Endothelial cell of umbilical vein (primary cell): ENCODE measurements around the gene FOXI2. TPM values are rescaled to one million over a fixed set of nuclear protein-coding genes. Genes with fewer than 3 reads are reported as not detected.

Experiments
- BruUV-seq: library from RNA; stranded (reverse); fragments of 400-500 nt; replicated peaks from 2 replicates; lab custom pipeline; 2021; lab: Mats Ljungman, UMichigan
- CTCF ChIA-PET: fragments of 300-600, 350-600 bp; sonication (Branson Sonifier 250); formaldehyde crosslinking; loops from one replicate; lab custom pipeline; 2021; ENCODE audit warnings: antibody characterized with exemption, inconsistent platforms; lab: Charles Lee
- POLR2A ChIA-PET: fragments of 300-600, 350-600 bp; sonication (Branson Sonifier 250); formaldehyde crosslinking; loops from one replicate; lab custom pipeline; 2021; ENCODE audit warnings: antibody characterized with exemption, inconsistent platforms; lab: Charles Lee
- DNase-seq: peaks from one replicate; pipeline ENCODE4 v3.0.0-alpha.2; 2011; ENCODE audit warnings: low read depth, low spot score
- FAIRE-seq: peaks from 2 replicates; lab custom pipeline; 2011; peaks lifted over from hg19 to GRCh38; lab: Jason Lieb, UNC
- H2AFZ ChIP-seq: 2 replicates; pipeline ENCODE4 v1.6.0; 2012; ENCODE audit warnings: low read depth, low read length, control low read depth, inconsistent platforms
- H3K27ac ChIP-seq: 2 replicates; pipeline ENCODE4 v1.5.1; 2011; ENCODE audit warnings: low read depth, mild to moderate bottlenecking, control low read depth, low read length, moderate library complexity; ENCODE audit not compliant: insufficient read depth
- H3K27me3 ChIP-seq, 2 experiments: 2 replicates each; pipeline versions ENCODE4 v1.6.0 to v1.6.1; 2011; ENCODE audit warnings: low read length in 2 of 2, mixed read lengths in 1 of 2; ENCODE audit not compliant: control insufficient read depth in 2 of 2, insufficient read depth in 2 of 2
- H3K36me3 ChIP-seq, 2 experiments: 2 replicates in 1 of 2; 3 replicates in 1 of 2; pipeline ENCODE4 v1.5.1; 2011; ENCODE audit warnings: low read length in 2 of 2, mild to moderate bottlenecking in 1 of 2, moderate library complexity in 1 of 2; ENCODE audit not compliant: control insufficient read depth in 2 of 2, insufficient read depth in 2 of 2; ENCODE audit errors: extremely low read depth in 1 of 2
- H3K4me1 ChIP-seq: 3 replicates; pipeline ENCODE4 v1.5.1; 2011; ENCODE audit warnings: mild to moderate bottlenecking, low read length; ENCODE audit not compliant: control insufficient read depth, insufficient read depth; ENCODE audit errors: extremely low read depth
- H3K4me2 ChIP-seq: 2 replicates; pipeline ENCODE4 v1.6.1; 2011; ENCODE audit warnings: low read length, control low read depth, mixed read lengths; ENCODE audit not compliant: insufficient read depth
- H3K4me3 ChIP-seq, 3 experiments: fragments of 200-600 bp in 1 of 3; sonication (generic), shearing (Covaris generic) in 1 of 3; replicated peaks in 1 of 3; 2 replicates each; pipeline ENCODE4 v1.5.1; 2011 to 2016; ENCODE audit warnings: control low read depth in 3 of 3, low read length in 3 of 3, mild to moderate bottlenecking in 2 of 3, inconsistent platforms in 1 of 3, low read depth in 1 of 3, moderate library complexity in 1 of 3; ENCODE audit not compliant: insufficient read depth in 1 of 3
- H3K79me2 ChIP-seq: 2 replicates; pipeline ENCODE4 v1.6.0; 2012; ENCODE audit warnings: low read length, inconsistent platforms; ENCODE audit not compliant: control insufficient read depth, insufficient read depth
- H3K9ac ChIP-seq: replicated peaks from 2 replicates; pipeline ENCODE3; 2011; ENCODE audit warnings: low read length, control low read depth; ENCODE audit not compliant: insufficient read depth; ENCODE audit errors: extremely low read depth
- H3K9me1 ChIP-seq: replicated peaks from 3 replicates; pipeline ENCODE4 v1.6.0; 2011; ENCODE audit warnings: mild to moderate bottlenecking, low read length; ENCODE audit not compliant: control insufficient read depth, insufficient read depth; ENCODE audit errors: extremely low read depth
- H3K9me3 ChIP-seq: replicated peaks from 2 replicates; pipeline ENCODE4 v1.5.1; 2012; ENCODE audit warnings: low read length, inconsistent platforms; ENCODE audit not compliant: control insufficient read depth, insufficient read depth
- H4K20me1 ChIP-seq: replicated peaks from 2 replicates; pipeline ENCODE3; 2011; ENCODE audit warnings: mild to moderate bottlenecking, low read length; ENCODE audit not compliant: control insufficient read depth, insufficient read depth; ENCODE audit errors: extremely low read depth
- CTCF ChIP-seq, 2 donors: IDR thresholded peaks; 1 replicate in 1 of 2; 2 replicates in 1 of 2; pipeline ENCODE4 v1.5.1; 2011; ENCODE audit warnings: low read length in 2 of 2, mild to moderate bottlenecking in 2 of 2, moderate library complexity in 2 of 2, control low read depth in 1 of 2, inconsistent platforms in 1 of 2, low read depth in 1 of 2; ENCODE audit not compliant: insufficient read depth in 1 of 2; ENCODE audit errors: extremely low read depth in 1 of 2
- EZH2 ChIP-seq: IDR thresholded peaks from 2 replicates; pipeline ENCODE4 v1.6.1; 2012; ENCODE audit warnings: borderline replicate concordance, low read depth, mild to moderate bottlenecking, moderate library complexity, low read length, inconsistent platforms; ENCODE audit not compliant: severe bottlenecking
- FOS ChIP-seq: IDR thresholded peaks from 2 replicates; pipeline ENCODE4 v1.6.1; 2011; ENCODE audit warnings: mild to moderate bottlenecking, low read length, moderate library complexity, borderline replicate concordance; ENCODE audit not compliant: insufficient read depth
- GATA2 ChIP-seq: IDR thresholded peaks from 2 replicates; pipeline ENCODE4 v1.7.0; 2011; ENCODE audit warnings: low read depth, mild to moderate bottlenecking, moderate library complexity, mixed read lengths, low read length; ENCODE audit not compliant: insufficient read length, insufficient read depth
- JUN ChIP-seq: IDR thresholded peaks from 2 replicates; pipeline ENCODE4 v1.6.1; 2011; ENCODE audit warnings: borderline replicate concordance, low read depth; ENCODE audit not compliant: insufficient read length, insufficient read depth
- MYC ChIP-seq: IDR thresholded peaks from one replicate; pipeline ENCODE4 v1.6.1; 2011; ENCODE audit warnings: mild to moderate bottlenecking, low read depth, low read length
- POLR2A ChIP-seq: IDR thresholded peaks from 2 replicates; pipeline ENCODE4 v1.6.1; 2012; ENCODE audit warnings: low read depth, mild to moderate bottlenecking, control low read depth, low read length
- POLR2AphosphoS5 ChIP-seq: IDR thresholded peaks from 2 replicates; pipeline ENCODE4 v1.6.1; 2012; ENCODE audit warnings: low read depth, mild to moderate bottlenecking, control low read depth, low read length, moderate library complexity; ENCODE audit not compliant: insufficient read depth
- dilution Hi-C: fragments of 300-500 bp; cut with MboI; formaldehyde crosslinking; loops from one replicate; pipeline ENCODE4 v1.15.0; 2019; ENCODE audit warnings: low sequenced_read_pairs; ENCODE audit not compliant: extremely low pct_ligation_motif_present
- intact Hi-C: fragments of 100-400 bp; cut with micrococcal nuclease; formaldehyde crosslinking; loops from one replicate; pipeline ENCODE4 v1.10.0; 2022
- polyA plus RNA-seq, 4 experiments: library from polyadenylated mRNA; depleted of rRNA in 3 of 4; stranded (reverse) in 3 of 4; unstranded in 1 of 4; fragments of >200 nt; gene quantifications; 2 replicates each; pipeline versions ENCODE4 v1.2.1 to v1.2.3, GENCODE V29; 2011 to 2012; ENCODE audit warnings: missing spikeins in 1 of 4
- total RNA-seq: library from RNA; stranded (reverse); gene quantifications from 2 replicates; pipeline ENCODE4 v1.2.3, GENCODE V29; 2021
- TF ChIP-seq, protein P1 (sequence below): IDR thresholded peaks from 2 replicates; pipeline ENCODE4 v1.6.1; 2011; ENCODE audit not compliant: insufficient read depth, insufficient read length

The FOXI2 gene
- total and polyA plus RNA-seq, 2 donors (not counting 3 experiments of a cell fraction or from before 2014, with no cell fraction given): not detected

- intact Hi-C loops (no loop called here), dilution Hi-C loops (no loop called here)
- Histone ChIP-seq H3K36me3 (no peaks in the 10 kb centered on the region), H3K4me1 (no peaks in the 10 kb centered on the region), H3K4me3 (no peak overlapping the region), H3K4me2 (no peak overlapping the region), H4K20me1 (no peaks in the 10 kb centered on the region), H3K9ac (no peak overlapping the region), H3K27me3 (no peaks in the 10 kb centered on the region), H3K9me1 (no peaks in the 10 kb centered on the region), H3K27ac (no peak overlapping the region), H2AFZ (no peak overlapping the region), H3K9me3 (no peaks in the 10 kb centered on the region), H3K79me2 (no peaks in the 10 kb centered on the region)
- no peak for DNase-seq
- CTCF ChIA-PET: interaction anchor here (1.1 to 1.5 kb wide), 2 partner anchors 9 to 12 kb away, joined by 3 read pairs; no protein-coding TSS in a partner anchor
- no TSS peak for BruUV-seq
- POLR2A ChIA-PET: no interaction called here
- TF ChIP-seq CTCF (IDR thresholded peaks at IDR 0.05; ENCODE audit: extremely low read depth in 1 of 2, insufficient read depth in 1 of 2, low read depth in 1 of 2, low read length in 2 of 2) (no peak), POLR2A (no peak), JUN (no peak), POLR2AphosphoS5 (no peak), MYC (no peak), EZH2 (no peak), FOS (no peak), GATA2 (no peak)
- TF ChIP-seq, protein P1, sequence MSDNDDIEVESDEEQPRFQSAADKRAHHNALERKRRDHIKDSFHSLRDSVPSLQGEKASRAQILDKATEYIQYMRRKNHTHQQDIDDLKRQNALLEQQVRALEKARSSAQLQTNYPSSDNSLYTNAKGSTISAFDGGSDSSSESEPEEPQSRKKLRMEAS: no peak
- no peak for FAIRE-seq
These were observed 44.4 kb downstream of the FOXI2 start for GRCh38 chr10:127781412-127781811.
